ENCODE data around the gene MARVELD1.

GRCh38 chr10:97666992-97667391 lies 46.5 kb upstream of the MARVELD1 start:
- TF ChIP-seq POLR2A (IDR thresholded peaks at IDR 0.05; ENCODE audit: low read length) (no peak), GATA1 (IDR thresholded peaks at IDR 0.05; ENCODE audit: low read depth, low read length) (no peak)

All from erythroblast (primary cell).